HepG2 (cell line): ENCODE results near the gene ISY1. TPM values are rescaled to one million over a fixed set of nuclear protein-coding genes. Genes with fewer than 3 reads are reported as not detected.

Experiments
- ATAD3A ChIP-seq: sonication (generic); formaldehyde crosslinking; IDR thresholded peaks from 2 replicates; pipeline ENCODE4 v1.4.0; 2020; ENCODE audit warnings: missing genetic modification reagents
- CBFB ChIP-seq: sonication (generic); formaldehyde crosslinking; IDR thresholded peaks from 2 replicates; pipeline ENCODE4 v1.4.0; 2020; ENCODE audit warnings: missing genetic modification reagents
- CHD2 ChIP-seq: IDR thresholded peaks from 2 replicates; pipeline ENCODE4 v1.6.1; 2011; ENCODE audit warnings: low read depth, low read length, improper control_type of control experiment
- GATAD1 ChIP-seq: IDR thresholded peaks from 2 replicates; pipeline ENCODE4 v1.6.1; 2016; ENCODE audit warnings: missing genetic modification reagents, missing compliant biosample characterization
- KMT2A ChIP-seq: sonication (generic); formaldehyde crosslinking; IDR thresholded peaks from 2 replicates; pipeline ENCODE4 v1.4.0; 2020; ENCODE audit warnings: missing genetic modification reagents
- MED8 ChIP-seq: sonication (generic); formaldehyde crosslinking; IDR thresholded peaks from 2 replicates; pipeline ENCODE4 v1.8.1; 2023; ENCODE audit warnings: mild to moderate bottlenecking, missing genetic modification reagents; ENCODE audit not compliant: insufficient replicate concordance
- NR2F6 ChIP-seq, 2 experiments: IDR thresholded peaks; 2 replicates each; pipeline ENCODE4 v1.6.1; 2016; ENCODE audit warnings: antibody characterized with exemption in 1 of 2, mild to moderate bottlenecking in 1 of 2
- SKI ChIP-seq: fragments of 450-650 bp; IDR thresholded peaks from one replicate; pipeline ENCODE4 v1.6.1; 2018; ENCODE audit warnings: mild to moderate bottlenecking; ENCODE audit not compliant: partially characterized antibody
- SP1 ChIP-seq, 2 experiments: fragments of 450-650 bp in 1 of 2; sonication (generic) in 1 of 2; formaldehyde crosslinking in 1 of 2; IDR thresholded peaks; 2 replicates each; pipeline versions ENCODE4 v1.4.0 to v1.6.1; 2016 to 2020; ENCODE audit warnings: missing genetic modification reagents in 1 of 2
- SPEN ChIP-seq: sonication (generic); formaldehyde crosslinking; IDR thresholded peaks from 2 replicates; pipeline ENCODE4 v1.5.1; 2020; ENCODE audit warnings: low read depth, mild to moderate bottlenecking, missing genetic modification reagents
- TAF15 ChIP-seq: fragments of 200-400 bp; formaldehyde crosslinking; IDR thresholded peaks from one replicate; pipeline ENCODE4 v1.6.1; 2018; ENCODE audit warnings: mild to moderate bottlenecking, low read depth, low read length; ENCODE audit not compliant: poor library complexity, severe bottlenecking
- TCF7 ChIP-seq: sonication (generic); IDR thresholded peaks from 2 replicates; pipeline ENCODE4 v1.6.1; 2016; ENCODE audit warnings: antibody characterized with exemption, low read depth
- THAP7 ChIP-seq: sonication (generic); formaldehyde crosslinking; IDR thresholded peaks from 2 replicates; pipeline ENCODE4 v1.8.1; 2023; ENCODE audit warnings: mild to moderate bottlenecking, missing genetic modification reagents
- THYN1 ChIP-seq: sonication (generic); formaldehyde crosslinking; IDR thresholded peaks from 2 replicates; pipeline ENCODE4 v1.8.1; 2023; ENCODE audit warnings: low read depth, mild to moderate bottlenecking, moderate library complexity, missing genetic modification reagents, borderline replicate concordance
- ZBED4 ChIP-seq: sonication (generic); formaldehyde crosslinking; IDR thresholded peaks from 2 replicates; pipeline ENCODE4 v1.4.0; 2020; ENCODE audit warnings: missing genetic modification reagents, borderline replicate concordance
- ZNF431 ChIP-seq: sonication (generic); formaldehyde crosslinking; IDR thresholded peaks from 2 replicates; pipeline ENCODE4 v1.9.0; 2022; ENCODE audit warnings: missing genetic modification reagents, low read depth, mild to moderate bottlenecking, borderline replicate concordance
- ZNF432 ChIP-seq: sonication (generic); formaldehyde crosslinking; IDR thresholded peaks from 2 replicates; pipeline ENCODE4 v1.5.0; 2020; ENCODE audit warnings: missing genetic modification reagents, mild to moderate bottlenecking, borderline replicate concordance
- ZNF460 ChIP-seq: sonication (generic); formaldehyde crosslinking; IDR thresholded peaks from 2 replicates; pipeline ENCODE4 v1.5.1; 2020; ENCODE audit warnings: missing genetic modification reagents, mild to moderate bottlenecking, borderline replicate concordance
- ZNF543 ChIP-seq: sonication (generic); formaldehyde crosslinking; IDR thresholded peaks from 2 replicates; pipeline ENCODE4 v1.4.0; 2020; ENCODE audit warnings: mild to moderate bottlenecking, missing genetic modification reagents
- ZNF816 ChIP-seq: sonication (generic); formaldehyde crosslinking; IDR thresholded peaks from 2 replicates; pipeline ENCODE4 v1.8.0; 2022; ENCODE audit warnings: missing genetic modification reagents, mild to moderate bottlenecking, borderline replicate concordance
- ZNF891 ChIP-seq: sonication (generic); formaldehyde crosslinking; IDR thresholded peaks from 2 replicates; pipeline ENCODE4 v1.5.0; 2020; ENCODE audit warnings: mild to moderate bottlenecking, missing genetic modification reagents
- polyA plus RNA-seq, 8 experiments: library from polyadenylated mRNA; depleted of rRNA in 3 of 8; stranded (reverse) in 7 of 8; unstranded in 1 of 8; fragments of >200 nt; fragmentation: Illumina TruSeq in 4 of 8; extraction: Trizol in 4 of 8; gene quantifications; 2 replicates each; pipeline versions ENCODE4 v1.2.1 to v1.2.3, GENCODE V29; 2011 to 2016; ENCODE audit warnings: low read depth in 4 of 8, missing spikeins in 1 of 8, mixed read lengths in 1 of 8; ENCODE audit not compliant: insufficient read depth in 1 of 8
- total RNA-seq, 5 experiments: library from RNA; depleted of rRNA; stranded (reverse); fragments of >200 nt; fragmentation: Illumina TruSeq; extraction: Trizol; gene quantifications; 2 replicates each; pipeline ENCODE4 v1.2.3, GENCODE V29; 2016; ENCODE audit warnings: low read depth in 1 of 5
- TF ChIP-seq, protein P1 (sequence below): sonication (generic); formaldehyde crosslinking; IDR thresholded peaks from 2 replicates; pipeline ENCODE4 v1.5.0; 2020; ENCODE audit warnings: mild to moderate bottlenecking, low read depth, missing genetic modification reagents, borderline replicate concordance
- TF ChIP-seq, protein P2 (sequence below): sonication (generic); formaldehyde crosslinking; IDR thresholded peaks from 2 replicates; pipeline ENCODE4 v1.4.0; 2020; ENCODE audit warnings: mild to moderate bottlenecking, missing genetic modification reagents

Gene ISY1
- total and polyA plus RNA-seq, 2 of the 13 experiments (the other 11 are each of a cell fraction or from before 2014, with no cell fraction given) = 21.0 to 39.1 TPM

DNA sequence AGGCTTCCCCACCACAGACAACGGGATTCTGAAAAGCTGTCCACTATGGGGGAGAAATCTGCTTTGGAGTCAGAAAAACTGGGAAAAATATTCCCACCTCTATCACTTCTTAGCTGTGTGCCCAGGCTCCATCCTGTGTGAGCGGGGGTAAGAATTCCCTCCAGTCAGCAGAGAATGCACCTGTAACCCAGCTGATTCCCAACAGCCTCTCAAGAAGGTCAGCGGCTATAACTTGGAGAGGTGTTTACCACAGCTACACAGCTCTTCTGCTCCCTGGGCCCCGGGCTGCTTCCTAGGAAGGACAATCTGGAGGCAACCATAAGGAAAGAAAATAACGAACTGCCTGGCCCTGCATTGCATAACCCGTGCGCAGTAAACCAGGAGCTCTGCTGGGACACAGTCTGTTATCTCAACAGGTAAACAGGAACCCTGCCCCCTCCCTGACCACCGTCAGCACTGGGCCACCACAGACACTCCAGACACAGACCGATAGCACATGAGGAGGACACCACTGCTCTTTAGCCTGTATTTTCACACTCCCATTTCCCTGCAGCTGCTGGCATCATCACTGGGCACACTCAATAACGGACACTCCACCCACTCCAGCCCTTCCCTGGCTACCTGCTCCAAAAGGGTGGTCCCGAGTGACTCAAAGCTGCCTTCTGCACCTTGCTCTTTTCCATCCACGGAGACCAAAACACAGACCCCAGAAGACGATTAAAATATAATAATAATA, 41.3 kb downstream of the ISY1 start (continued):
- TF ChIP-seq ATAD3A (CRISPR knock-in tag) (no peak), ZBED4 (CRISPR knock-in tag) (peak; percentile 88; the same call in 1 of the 2 replicates), KMT2A (CRISPR knock-in tag) (peak; percentile 77), NR2F6 (IDR thresholded peaks at IDR 0.05) (peak; percentile 70), NR2F6 (CRISPR knock-in tag; IDR thresholded peaks at IDR 0.05) (peak; percentile 87), ZNF460 (no peak; the same call in 1 of the 2 replicates), ZNF543 (no peak), SKI (peak; percentile 92), CHD2 (no peak), ZNF431 (CRISPR knock-in tag) (peak; percentile 67; the same call in 1 of the 2 replicates), THAP7 (CRISPR knock-in tag) (no peak; the same call in 1 of the 2 replicates), CBFB (CRISPR knock-in tag) (peak; percentile 88), GATAD1 (peak; percentile 70), TCF7 (peak; percentile 24; the same call in 1 of the 2 replicates), ZNF891 (no peak; the same call in 1 of the 2 replicates), TAF15 (no peak), SPEN (CRISPR knock-in tag) (peak; percentile 91), SP1 (IDR thresholded peaks at IDR 0.05) (no peak), SP1 (CRISPR knock-in tag; IDR thresholded peaks at IDR 0.05) (peak; percentile 23; the same call in 1 of the 2 replicates), ZNF432 (CRISPR knock-in tag) (no peak), THYN1 (no peak), ZNF816 (peak; percentile 91; the same call in 1 of the 2 replicates), MED8 (CRISPR knock-in tag) (peak; percentile 46)
- TF ChIP-seq, protein P1, sequence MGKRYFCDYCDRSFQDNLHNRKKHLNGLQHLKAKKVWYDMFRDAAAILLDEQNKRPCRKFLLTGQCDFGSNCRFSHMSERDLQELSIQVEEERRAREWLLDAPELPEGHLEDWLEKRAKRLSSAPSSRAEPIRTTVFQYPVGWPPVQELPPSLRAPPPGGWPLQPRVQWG (CRISPR knock-in tag) = no peak
- TF ChIP-seq, protein P2, sequence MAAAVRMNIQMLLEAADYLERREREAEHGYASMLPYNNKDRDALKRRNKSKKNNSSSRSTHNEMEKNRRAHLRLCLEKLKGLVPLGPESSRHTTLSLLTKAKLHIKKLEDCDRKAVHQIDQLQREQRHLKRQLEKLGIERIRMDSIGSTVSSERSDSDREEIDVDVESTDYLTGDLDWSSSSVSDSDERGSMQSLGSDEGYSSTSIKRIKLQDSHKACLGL (CRISPR knock-in tag) = peak; percentile 59; the same call in 1 of the 2 replicates
